GM19455 (cell line): ENCODE results near the gene PACSIN3.
A peak's percentile ranks its signal among the peaks of the same experiment; 100 is the strongest.

Experiments used
- ATAC-seq: cut with Tn5 transposase; IDR thresholded peaks from one replicate; pipeline ENCODE4 v1.9.1; 2021; ENCODE audit not compliant: unreplicated experiment

The PACSIN3 gene

GRCh38 chr11:47177229-47177845 lies 8.9 kb downstream of the PACSIN3 start:
- ATAC-seq = peak; percentile 44

- ATAC-seq = peak; percentile 87
Measured at GRCh38 chr11:47176328-47177228, 9.7 kb downstream of the PACSIN3 start, which contains the start of gene ARFGAP2. TSS of gene ARFGAP2 (minus strand) at chr11:47176879. CDS start at chr11:47176853, 26 bp downstream.

GRCh38 chr11:47175746-47176327 lies 10.4 kb downstream of the PACSIN3 start:
- ATAC-seq = no peak

GRCh38 chr11:47172740-47173336 lies 13.4 kb downstream of the PACSIN3 start:
- ATAC-seq = no peak

- no peak for ATAC-seq
Measured at GRCh38 chr11:47171856-47172255, 14.4 kb downstream of the PACSIN3 start.

- no peak for ATAC-seq
Measured at GRCh38 chr11:47171061-47171838, 15.0 kb downstream of the PACSIN3 start.

GRCh38 chr11:47166368-47166767 lies 19.9 kb downstream of the PACSIN3 start:
- ATAC-seq = no peak

- no peak for ATAC-seq
Measured at GRCh38 chr11:47165253-47165840, 20.9 kb downstream of the PACSIN3 start.

- ATAC-seq = no peak
Measured at GRCh38 chr11:47164321-47164720, 21.9 kb downstream of the PACSIN3 start.

GRCh38 chr11:47163898-47164297 lies 22.3 kb downstream of the PACSIN3 start:
- ATAC-seq = no peak

- ATAC-seq = no peak
Measured at GRCh38 chr11:47163193-47163592, 23.0 kb downstream of the PACSIN3 start.

GRCh38 chr11:47162426-47162825 lies 23.8 kb downstream of the PACSIN3 start:
- no peak for ATAC-seq

GRCh38 chr11:47161890-47162289 lies 24.3 kb downstream of the PACSIN3 start:
- no peak for ATAC-seq

- ATAC-seq = peak; percentile 57
Measured at GRCh38 chr11:47161134-47161854, 24.9 kb downstream of the PACSIN3 start.

GRCh38 chr11:47160753-47161133 lies 25.5 kb downstream of the PACSIN3 start:
- ATAC-seq = no peak

GRCh38 chr11:47158242-47158641 lies 28.0 kb downstream of the PACSIN3 start:
- no peak for ATAC-seq

- no peak for ATAC-seq
Measured at GRCh38 chr11:47157805-47158204, 28.4 kb downstream of the PACSIN3 start.

GRCh38 chr11:47156951-47157350 lies 29.3 kb downstream of the PACSIN3 start:
- no peak for ATAC-seq

- ATAC-seq = no peak
Measured at GRCh38 chr11:47156333-47156732, 29.9 kb downstream of the PACSIN3 start.

GRCh38 chr11:47155879-47156278 lies 30.4 kb downstream of the PACSIN3 start:
- no peak for ATAC-seq
